HG03460 (cell line): ENCODE data around the gene SCARF2.
A peak's percentile ranks its signal among the peaks of the same experiment; 100 is the strongest.
"Not testable (repeated sequence)": the region's sequence is repeated elsewhere in the genome, so short reads cannot be mapped to it uniquely, and the experiment has no call there.

Experiments used
- ATAC-seq: cut with Tn5 transposase; IDR thresholded peaks from one replicate; pipeline ENCODE4 v1.9.1; 2021; ENCODE audit not compliant: unreplicated experiment

SCARF2 gene

GRCh38 chr22:20395181-20395906, 42.3 kb downstream of the SCARF2 start:
- ATAC-seq: no peak

- ATAC-seq: peak; percentile 65
Observed at GRCh38 chr22:20393705-20394476, 43.7 kb downstream of the SCARF2 start, which contains the start of gene ZNF74. Gene ZNF74, plus strand, starts transcription at chr22:20394151. Its CDS starts 478 bp downstream, at chr22:20394629.

GRCh38 chr22:20392983-20393704, 44.5 kb downstream of the SCARF2 start:
- no peak for ATAC-seq

- ATAC-seq: not testable (repeated sequence)
Observed at GRCh38 chr22:20392365-20392881, 45.2 kb downstream of the SCARF2 start.

- no peak for ATAC-seq
Observed at GRCh38 chr22:20391222-20391621, 46.4 kb downstream of the SCARF2 start.

GRCh38 chr22:20390394-20390907, 47.2 kb downstream of the SCARF2 start:
- ATAC-seq: no peak

GRCh38 chr22:20389288-20389687, 48.3 kb downstream of the SCARF2 start:
- no peak for ATAC-seq

GRCh38 chr22:20388200-20388599, 49.4 kb downstream of the SCARF2 start:
- ATAC-seq: no peak

GRCh38 chr22:20386972-20387371, 50.7 kb downstream of the SCARF2 start:
- no peak for ATAC-seq

GRCh38 chr22:20386336-20386735, 51.3 kb downstream of the SCARF2 start:
- ATAC-seq: no peak

GRCh38 chr22:20384865-20385264, 52.8 kb downstream of the SCARF2 start:
- no peak for ATAC-seq

- ATAC-seq: no peak
Observed at GRCh38 chr22:20384171-20384570, 53.5 kb downstream of the SCARF2 start.

GRCh38 chr22:20383538-20383937, 54.1 kb downstream of the SCARF2 start:
- ATAC-seq: no peak

GRCh38 chr22:20380486-20380885, 57.1 kb downstream of the SCARF2 start:
- no peak for ATAC-seq

GRCh38 chr22:20378684-20379083, 58.9 kb downstream of the SCARF2 start:
- ATAC-seq: not testable (repeated sequence)

GRCh38 chr22:20378110-20378509, 59.5 kb downstream of the SCARF2 start:
- no peak for ATAC-seq

GRCh38 chr22:20376983-20377382, 60.6 kb downstream of the SCARF2 start:
- not testable (repeated sequence) for ATAC-seq

GRCh38 chr22:20376281-20376680, 61.3 kb downstream of the SCARF2 start:
- not testable (repeated sequence) for ATAC-seq
